Stimulated activated naive CD4-positive, alpha-beta T cell treated with Interleukin-2 at 50 U/mL for 16 hours (primary cell): ENCODE results near the gene CCDC121.

Experiments
- DNase-seq: peaks from one replicate; lab custom pipeline; 2025; lab: John Stamatoyannopoulos, UW

CCDC121 gene

GRCh38 chr2:27582129-27582694 is 46.6 kb downstream of the CCDC121 start:
- no peak for DNase-seq

- DNase-seq = no peak
Measured at GRCh38 chr2:27581417-27582128, 47.2 kb downstream of the CCDC121 start.
